Measurements from ENCODE around the gene CDH16.

GRCh38 chr16:66891360-66891759 lies 27.3 kb downstream of the CDH16 start:
- no peak for TF ChIP-seq CTCF (IDR thresholded peaks at IDR 0.05)
- TF ChIP-seq POLR2A (IDR thresholded peaks at IDR 0.05), result no peak
- TF ChIP-seq EP300 (IDR thresholded peaks at IDR 0.05), result no peak

Measured in gastroesophageal sphincter (tissue), 3 donors.